K562 (cell line): Measurements from ENCODE around the gene TXNDC9. TPM values are rescaled to one million over a fixed set of nuclear protein-coding genes. Genes with fewer than 3 reads are reported as not detected.
A peak's percentile ranks its signal among the peaks of the same experiment; 100 is the strongest.

Experiments used
- ARID2 ChIP-seq: fragments of 450-650 bp; IDR thresholded peaks from 2 replicates; pipeline ENCODE4 v1.6.1; 2017; ENCODE audit warnings: antibody characterized with exemption, mild to moderate bottlenecking
- CBFA2T2 ChIP-seq: fragments of 450-650 bp; conservative IDR thresholded peaks from 2 replicates; pipeline ENCODE4 v1.6.1; 2017; ENCODE audit warnings: mild to moderate bottlenecking
- CCNT2 ChIP-seq: IDR thresholded peaks from 2 replicates; pipeline ENCODE4 v1.6.1; 2011; ENCODE audit warnings: borderline replicate concordance, low read depth, mild to moderate bottlenecking, moderate library complexity, mixed read lengths, low read length; ENCODE audit not compliant: insufficient read length; ENCODE audit errors: extremely low read depth
- ESRRB ChIP-seq: fragments of 250-450 bp; sonication (Bioruptor Pico); IDR thresholded peaks from 2 replicates; pipeline ENCODE4 v1.5.0; 2020; ENCODE audit warnings: mild to moderate bottlenecking, moderate library complexity, borderline replicate concordance
- FIP1L1 ChIP-seq: fragments of 200-400 bp; formaldehyde crosslinking; IDR thresholded peaks from 2 replicates; pipeline ENCODE4 v1.6.1; 2018; ENCODE audit warnings: mild to moderate bottlenecking, low read depth, low read length; ENCODE audit not compliant: poor library complexity, severe bottlenecking
- IRF2 ChIP-seq: sonication (generic); formaldehyde crosslinking; IDR thresholded peaks from 2 replicates; pipeline ENCODE4 v1.8.1; 2022; ENCODE audit warnings: mild to moderate bottlenecking, missing genetic modification reagents
- NCOA4 ChIP-seq: fragments of 450-650 bp; IDR thresholded peaks from 2 replicates; pipeline ENCODE4 v1.6.1; 2018; ENCODE audit warnings: mild to moderate bottlenecking; ENCODE audit not compliant: partially characterized antibody
- NFRKB ChIP-seq: fragments of 450-650 bp; IDR thresholded peaks from 2 replicates; pipeline ENCODE4 v1.6.1; 2016; ENCODE audit warnings: low read depth
- OTX1 ChIP-seq: fragments of 450-650 bp; formaldehyde crosslinking; IDR thresholded peaks from 2 replicates; pipeline ENCODE4 v1.4.0; 2022; ENCODE audit warnings: mild to moderate bottlenecking
- POLR2H ChIP-seq: IDR thresholded peaks from 2 replicates; pipeline ENCODE4 v1.6.1; 2016; ENCODE audit warnings: missing genetic modification characterization, low read depth, mild to moderate bottlenecking, control low read depth, missing compliant biosample characterization, moderate library complexity
- RB1 ChIP-seq: fragments of 450-650 bp; IDR thresholded peaks from 2 replicates; pipeline ENCODE4 v1.6.1; 2017; ENCODE audit warnings: low read depth, mild to moderate bottlenecking
- SIRT6 ChIP-seq: IDR thresholded peaks from one replicate; pipeline ENCODE4 v1.6.1; 2012; ENCODE audit warnings: low read depth, mild to moderate bottlenecking, control low read depth, inconsistent platforms, low read length, moderate library complexity
- TCF7L2 ChIP-seq: fragments of 150-350 bp; IDR thresholded peaks from 2 replicates; pipeline ENCODE4 v1.6.1; 2016; ENCODE audit warnings: low read depth, mild to moderate bottlenecking, low read length, moderate library complexity
- ZFP36 ChIP-seq: fragments of 150-350 bp; IDR thresholded peaks from 2 replicates; pipeline ENCODE4 v1.6.1; 2018; ENCODE audit warnings: low read length, low read depth; ENCODE audit not compliant: partially characterized antibody
- polyA plus RNA-seq, 8 experiments: library from polyadenylated mRNA; depleted of rRNA in 4 of 8; stranded (reverse) in 5 of 8; unstranded in 3 of 8; fragments of >200 nt; fragmentation: Nextera tagmentation in 2 of 8; fragmentation: Illumina TruSeq in 1 of 8; extraction: Ambion mirVana in 2 of 8; extraction: Trizol in 1 of 8; gene quantifications; 2 replicates each; pipeline versions ENCODE4 v1.2.1 to v1.2.3, GENCODE V29; 2011 to 2014; ENCODE audit warnings: inconsistent platforms in 1 of 8, missing spikeins in 1 of 8
- total RNA-seq, 7 experiments: library from RNA; depleted of rRNA in 6 of 7; stranded (reverse); fragments of >200 nt in 6 of 7; fragmentation: Illumina TruSeq in 2 of 7; extraction: Trizol in 2 of 7; gene quantifications; 2 replicates each; pipeline versions ENCODE4 v1.2.1 to v1.2.3, GENCODE V29; 2011 to 2021; ENCODE audit warnings: low replicate concordance in 1 of 7
- TF ChIP-seq, protein P1 (sequence below): fragments of 450-650 bp; formaldehyde crosslinking; IDR thresholded peaks from 2 replicates; pipeline ENCODE4 v1.4.0; 2022; ENCODE audit warnings: missing genetic modification characterization
- TF ChIP-seq, protein P2 (sequence below): fragments of 250-450 bp; sonication (Bioruptor Pico); IDR thresholded peaks from 2 replicates; pipeline ENCODE4 v1.5.0; 2022; ENCODE audit warnings: mild to moderate bottlenecking
- TF ChIP-seq, protein P3 (sequence below): sonication (generic); formaldehyde crosslinking; IDR thresholded peaks from 2 replicates; pipeline ENCODE4 v1.8.0; 2022; ENCODE audit warnings: missing genetic modification reagents, mild to moderate bottlenecking, borderline replicate concordance
- TF ChIP-seq, protein P4 (sequence below): sonication (generic); formaldehyde crosslinking; IDR thresholded peaks from 2 replicates; pipeline ENCODE4 v1.8.1; 2023; ENCODE audit warnings: mild to moderate bottlenecking, missing genetic modification reagents

TXNDC9 gene
- total and polyA plus RNA-seq, 9 of the 15 experiments (the other 6 are each of a cell fraction or from before 2014, with no cell fraction given) = 37.5 to 211 (median 65.5) TPM

DNA sequence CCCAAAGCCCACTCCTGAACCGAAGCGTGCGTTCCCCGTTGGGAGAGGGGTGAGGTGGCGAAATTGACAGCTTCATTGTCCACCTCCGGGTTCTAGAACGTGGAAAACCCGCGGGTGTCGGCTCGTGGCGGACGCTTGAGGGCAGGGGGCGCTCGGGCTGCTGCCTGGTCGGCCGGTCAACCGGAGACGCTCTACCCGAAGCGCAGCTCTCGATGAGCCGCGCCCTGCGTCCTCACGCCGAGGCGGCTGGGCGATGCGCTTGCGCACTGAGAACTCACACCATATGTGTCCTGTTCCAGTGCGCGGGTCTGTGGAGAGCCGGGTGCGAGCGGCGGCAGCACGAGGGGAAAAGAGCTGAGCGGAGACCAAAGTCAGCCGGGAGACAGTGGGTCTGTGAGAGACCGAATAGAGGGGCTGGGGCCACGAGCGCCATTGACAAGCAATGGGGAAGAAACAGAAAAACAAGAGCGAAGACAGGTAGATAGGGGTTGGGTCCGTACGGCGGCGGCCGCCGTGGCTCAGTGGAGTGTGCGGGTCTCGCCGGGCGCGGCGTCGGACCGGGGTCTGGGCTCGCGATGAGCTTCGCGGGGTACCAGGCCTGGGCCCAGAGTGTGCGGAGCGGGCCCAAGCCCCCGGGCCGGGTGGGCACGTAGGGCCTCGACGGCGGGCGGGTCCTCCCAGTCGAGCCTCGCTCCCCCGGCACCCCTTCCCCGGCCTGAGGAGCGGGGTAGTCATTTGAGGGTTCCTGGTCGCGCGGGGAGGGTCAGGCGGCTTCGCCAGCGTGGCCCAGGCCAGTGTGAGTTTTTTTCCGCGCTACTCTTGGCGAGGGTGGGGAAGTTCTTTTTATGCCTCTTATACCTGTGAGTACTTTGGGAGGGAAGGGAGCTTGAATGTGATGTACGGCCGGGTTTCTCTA is 1.2 kb upstream of the TXNDC9 start, which contains the start of gene EIF5B (continued):
- TF ChIP-seq POLR2H (tag) (no peak), TCF7L2 (no peak), ZFP36 (no peak), ESRRB (no peak), ARID2 (no peak), FIP1L1 (peak; percentile 82), NCOA4 (no peak), NFRKB (no peak), CBFA2T2 (no peak), SIRT6 (no peak), IRF2 (CRISPR knock-in tag) (no peak), OTX1 (CRISPR knock-in tag) (no peak; the same call in 1 of the 2 replicates), RB1 (peak; percentile 82; the same call in 1 of the 2 replicates), CCNT2 (peak; percentile 72)
- TF ChIP-seq, protein P1, sequence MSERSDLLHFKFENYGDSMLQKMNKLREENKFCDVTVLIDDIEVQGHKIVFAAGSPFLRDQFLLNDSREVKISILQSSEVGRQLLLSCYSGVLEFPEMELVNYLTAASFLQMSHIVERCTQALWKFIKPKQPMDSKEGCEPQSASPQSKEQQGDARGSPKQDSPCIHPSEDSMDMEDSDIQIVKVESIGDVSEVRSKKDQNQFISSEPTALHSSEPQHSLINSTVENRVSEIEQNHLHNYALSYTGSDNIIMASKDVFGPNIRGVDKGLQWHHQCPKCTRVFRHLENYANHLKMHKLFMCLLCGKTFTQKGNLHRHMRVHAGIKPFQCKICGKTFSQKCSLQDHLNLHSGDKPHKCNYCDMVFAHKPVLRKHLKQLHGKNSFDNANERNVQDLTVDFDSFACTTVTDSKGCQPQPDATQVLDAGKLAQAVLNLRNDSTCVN (CRISPR knock-in tag) = no peak
- TF ChIP-seq, protein P2, sequence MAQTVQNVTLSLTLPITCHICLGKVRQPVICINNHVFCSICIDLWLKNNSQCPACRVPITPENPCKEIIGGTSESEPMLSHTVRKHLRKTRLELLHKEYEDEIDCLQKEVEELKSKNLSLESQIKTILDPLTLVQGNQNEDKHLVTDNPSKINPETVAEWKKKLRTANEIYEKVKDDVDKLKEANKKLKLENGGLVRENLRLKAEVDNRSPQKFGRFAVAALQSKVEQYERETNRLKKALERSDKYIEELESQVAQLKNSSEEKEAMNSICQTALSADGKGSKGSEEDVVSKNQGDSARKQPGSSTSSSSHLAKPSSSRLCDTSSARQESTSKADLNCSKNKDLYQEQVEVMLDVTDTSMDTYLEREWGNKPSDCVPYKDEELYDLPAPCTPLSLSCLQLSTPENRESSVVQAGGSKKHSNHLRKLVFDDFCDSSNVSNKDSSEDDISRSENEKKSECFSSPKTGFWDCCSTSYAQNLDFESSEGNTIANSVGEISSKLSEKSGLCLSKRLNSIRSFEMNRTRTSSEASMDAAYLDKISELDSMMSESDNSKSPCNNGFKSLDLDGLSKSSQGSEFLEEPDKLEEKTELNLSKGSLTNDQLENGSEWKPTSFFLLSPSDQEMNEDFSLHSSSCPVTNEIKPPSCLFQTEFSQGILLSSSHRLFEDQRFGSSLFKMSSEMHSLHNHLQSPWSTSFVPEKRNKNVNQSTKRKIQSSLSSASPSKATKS (CRISPR knock-in tag) = no peak
- TF ChIP-seq, protein P3, sequence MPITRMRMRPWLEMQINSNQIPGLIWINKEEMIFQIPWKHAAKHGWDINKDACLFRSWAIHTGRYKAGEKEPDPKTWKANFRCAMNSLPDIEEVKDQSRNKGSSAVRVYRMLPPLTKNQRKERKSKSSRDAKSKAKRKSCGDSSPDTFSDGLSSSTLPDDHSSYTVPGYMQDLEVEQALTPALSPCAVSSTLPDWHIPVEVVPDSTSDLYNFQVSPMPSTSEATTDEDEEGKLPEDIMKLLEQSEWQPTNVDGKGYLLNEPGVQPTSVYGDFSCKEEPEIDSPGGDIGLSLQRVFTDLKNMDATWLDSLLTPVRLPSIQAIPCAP (CRISPR knock-in tag) = no peak
- TF ChIP-seq, protein P4, sequence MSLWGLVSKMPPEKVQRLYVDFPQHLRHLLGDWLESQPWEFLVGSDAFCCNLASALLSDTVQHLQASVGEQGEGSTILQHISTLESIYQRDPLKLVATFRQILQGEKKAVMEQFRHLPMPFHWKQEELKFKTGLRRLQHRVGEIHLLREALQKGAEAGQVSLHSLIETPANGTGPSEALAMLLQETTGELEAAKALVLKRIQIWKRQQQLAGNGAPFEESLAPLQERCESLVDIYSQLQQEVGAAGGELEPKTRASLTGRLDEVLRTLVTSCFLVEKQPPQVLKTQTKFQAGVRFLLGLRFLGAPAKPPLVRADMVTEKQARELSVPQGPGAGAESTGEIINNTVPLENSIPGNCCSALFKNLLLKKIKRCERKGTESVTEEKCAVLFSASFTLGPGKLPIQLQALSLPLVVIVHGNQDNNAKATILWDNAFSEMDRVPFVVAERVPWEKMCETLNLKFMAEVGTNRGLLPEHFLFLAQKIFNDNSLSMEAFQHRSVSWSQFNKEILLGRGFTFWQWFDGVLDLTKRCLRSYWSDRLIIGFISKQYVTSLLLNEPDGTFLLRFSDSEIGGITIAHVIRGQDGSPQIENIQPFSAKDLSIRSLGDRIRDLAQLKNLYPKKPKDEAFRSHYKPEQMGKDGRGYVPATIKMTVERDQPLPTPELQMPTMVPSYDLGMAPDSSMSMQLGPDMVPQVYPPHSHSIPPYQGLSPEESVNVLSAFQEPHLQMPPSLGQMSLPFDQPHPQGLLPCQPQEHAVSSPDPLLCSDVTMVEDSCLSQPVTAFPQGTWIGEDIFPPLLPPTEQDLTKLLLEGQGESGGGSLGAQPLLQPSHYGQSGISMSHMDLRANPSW = peak; percentile 90; the same call in 1 of the 2 replicates
